Naive thymus-derived CD8-positive, alpha-beta T cell (primary cell): ENCODE results near the gene DYRK4. TPM values are rescaled to one million over a fixed set of nuclear protein-coding genes. Genes with fewer than 3 reads are reported as not detected.

ENCODE experiments used
- ATAC-seq, 2 donors: fragments of 150-1000 bp; cut with Tn5 transposase in 1 of 2; sonication (Bioruptor Pico), chemical (Tn5 transposase) in 1 of 2; 1 replicate in 1 of 2; 2 replicates in 1 of 2; pipeline ENCODE4 v1.10.0; 2021; ENCODE audit warnings: mild to moderate bottlenecking in 2 of 2, moderate library complexity in 2 of 2
- POLR2A ChIA-PET: fragments of 350-600 bp; sonication (Branson Sonifier 250); formaldehyde crosslinking; loops from one replicate; lab custom pipeline; 2021; ENCODE audit warnings: antibody characterized with exemption; lab: Charles Lee
- DNase-seq, 10 donors: peaks; one replicate each; pipeline versions ENCODE4 v3.0.0 to v3.0.0-alpha.2; 2020 to 2022
- H3K27ac Mint-ChIP-seq, 10 donors: one replicate each; pipeline ENCODE4 v1.8.0; 2020 to 2022; ENCODE audit warnings: mild to moderate bottlenecking in 10 of 10, mixed read lengths in 10 of 10, moderate library complexity in 4 of 10, inconsistent platforms in 1 of 10
- H3K27me3 Mint-ChIP-seq, 5 donors: one replicate each; pipeline ENCODE4 v1.8.0; 2021 to 2022; ENCODE audit warnings: mixed read lengths in 5 of 5
- H3K36me3 Mint-ChIP-seq, 3 donors: one replicate each; pipeline ENCODE4 v1.8.0; 2020 to 2022; ENCODE audit warnings: mixed read lengths in 3 of 3, mild to moderate bottlenecking in 2 of 3, inconsistent platforms in 1 of 3
- H3K4me1 Mint-ChIP-seq, 4 donors: one replicate each; pipeline ENCODE4 v1.8.0; 2021 to 2022; ENCODE audit warnings: mixed read lengths in 4 of 4
- H3K4me3 Mint-ChIP-seq, 10 donors: one replicate each; pipeline ENCODE4 v1.8.0; 2020 to 2022; ENCODE audit warnings: mild to moderate bottlenecking in 10 of 10, mixed read lengths in 10 of 10, moderate library complexity in 6 of 10, inconsistent platforms in 1 of 10
- H3K9me3 Mint-ChIP-seq, 9 donors: one replicate each; pipeline ENCODE4 v1.8.0; 2020 to 2022; ENCODE audit warnings: mixed read lengths in 9 of 9, mild to moderate bottlenecking in 3 of 9, inconsistent platforms in 1 of 9, moderate library complexity in 1 of 9
- polyA plus RNA-seq, 3 donors: library from polyadenylated mRNA; unstranded; fragments of 300-500 nt; fragmentation: Illumina TruSeq; gene quantifications; one replicate each; pipeline ENCODE4 v1.2.3, GENCODE V29; 2021
- total RNA-seq, 8 experiments: library from RNA in 2 of 8; stranded (reverse) in 2 of 8; gene quantifications; one replicate each; pipeline ENCODE4 v1.2.3 and lab custom pipeline; 2021 to 2026

DYRK4 gene
- total and polyA plus RNA-seq, 5 experiments from 2014 or later, result 20.6 to 42.5 (median 28.8) TPM

- POLR2A ChIA-PET, result interaction anchor here (0.7 to 2.8 kb wide), 3 partner anchors 9 to 54 kb away, joined by 3 to 10 read pairs (median 5); partner anchors contain the start of genes AKAP3 and NDUFA9
- H3K27me3 Mint-ChIP-seq, result peaks cover 0 to 20% (median 10%) of the 10 kb centered on the region in 5 donors
- DNase-seq, result peak; percentile 59 to 86 (median 76)
Measured at GRCh38 chr12:4604684-4605193, 42.7 kb downstream of the DYRK4 start.

GRCh38 chr12:4607056-4607455, 45.0 kb downstream of the DYRK4 start:
- Mint-ChIP-seq H3K27ac (peak overlapping the region in 8 of 10 donors; percentile 4 to 75 (median 58)), H3K36me3 (peaks cover 4 to 31% (median 4%) of the 10 kb centered on the region in 3 donors), H3K9me3 (no peaks in the 10 kb centered on the region), H3K4me3 (peak overlapping the region in 3 of 10 donors; percentile 2 to 59 (median 33)), H3K27me3 (peaks cover 0 to 17% (median 10%) of the 10 kb centered on the region in 5 donors), H3K4me1 (peaks cover 27 to 39% (median 35%) of the 10 kb centered on the region in 4 donors)
- ATAC-seq (no peak), DNase-seq (no peak)
- POLR2A ChIA-PET, result no interaction called here

More at GRCh38 chr12:4604684-4605193, 42.7 kb downstream of the DYRK4 start:
- peak overlapping the region; percentile 90 to 97 (median 96) for H3K27ac Mint-ChIP-seq
- peak; percentile 96 for ATAC-seq
- peaks cover 27 to 39% (median 34%) of the 10 kb centered on the region in 4 donors for H3K4me1 Mint-ChIP-seq
- peak overlapping the region; percentile 95 to 99 (median 98) for H3K4me3 Mint-ChIP-seq
- H3K36me3 Mint-ChIP-seq, result peaks cover 0 to 10% (median 4%) of the 10 kb centered on the region in 3 donors
- no peaks in the 10 kb centered on the region for H3K9me3 Mint-ChIP-seq

GRCh38 chr12:4609071-4609470, 47.1 kb downstream of the DYRK4 start:
- no peak for DNase-seq
- no peak for ATAC-seq
- H3K4me3 Mint-ChIP-seq, result no peak overlapping the region
- peak overlapping the region in 4 of 10 donors; percentile 2 to 82 (median 42) for H3K27ac Mint-ChIP-seq
- no peaks in the 10 kb centered on the region for H3K9me3 Mint-ChIP-seq
- H3K27me3 Mint-ChIP-seq, result no peaks in the 10 kb centered on the region
- peaks cover 27 to 39% (median 35%) of the 10 kb centered on the region in 4 donors for H3K4me1 Mint-ChIP-seq
- POLR2A ChIA-PET, result no interaction called here
- peaks cover 4 to 49% (median 9%) of the 10 kb centered on the region in 3 donors for H3K36me3 Mint-ChIP-seq

- Mint-ChIP-seq H3K27ac (no peak overlapping the region), H3K9me3 (no peaks in the 10 kb centered on the region), H3K4me3 (no peak overlapping the region), H3K27me3 (no peaks in the 10 kb centered on the region), H3K4me1 (peaks cover 21 to 29% (median 25%) of the 10 kb centered on the region in 4 donors), H3K36me3 (peaks cover 0 to 61% (median 14%) of the 10 kb centered on the region in 3 donors)
- ATAC-seq, result no peak
- POLR2A ChIA-PET, result no interaction called here
- DNase-seq, result no peak
Measured at GRCh38 chr12:4610481-4610880, 48.5 kb downstream of the DYRK4 start.

- no peak for ATAC-seq
- Mint-ChIP-seq H3K4me3 (no peak overlapping the region), H3K27ac (no peak overlapping the region), H3K27me3 (no peaks in the 10 kb centered on the region), H3K4me1 (no peaks in the 10 kb centered on the region), H3K9me3 (no peaks in the 10 kb centered on the region), H3K36me3 (peaks cover 0 to 45% (median 10%) of the 10 kb centered on the region in 3 donors)
- no peak for DNase-seq
- POLR2A ChIA-PET, result no interaction called here
Measured at GRCh38 chr12:4615667-4616066, 53.7 kb downstream of the DYRK4 start.

GRCh38 chr12:4621511-4621910, 59.5 kb downstream of the DYRK4 start:
- ATAC-seq (no peak), DNase-seq (no peak)
- no peak overlapping the region for H3K27ac Mint-ChIP-seq
- H3K36me3 Mint-ChIP-seq, result no peaks in the 10 kb centered on the region
- peaks cover 0 to 12% (median 0%) of the 10 kb centered on the region in 5 donors for H3K27me3 Mint-ChIP-seq
- no peak overlapping the region for H3K4me3 Mint-ChIP-seq
- H3K4me1 Mint-ChIP-seq, result no peaks in the 10 kb centered on the region
- POLR2A ChIA-PET, result no interaction called here
- peaks cover 0 to 4% (median 0%) of the 10 kb centered on the region in 9 donors for H3K9me3 Mint-ChIP-seq

- no peak for ATAC-seq
- POLR2A ChIA-PET, result no interaction called here
- Mint-ChIP-seq H3K27ac (no peak overlapping the region), H3K4me1 (no peaks in the 10 kb centered on the region), H3K36me3 (peaks cover 0 to 8% (median 7%) of the 10 kb centered on the region in 3 donors), H3K4me3 (no peak overlapping the region), H3K9me3 (peaks cover 0 to 4% (median 0%) of the 10 kb centered on the region in 9 donors), H3K27me3 (peaks cover 0 to 16% (median 0%) of the 10 kb centered on the region in 5 donors)
- no peak for DNase-seq
Measured at GRCh38 chr12:4626543-4626942, 64.5 kb downstream of the DYRK4 start.

GRCh38 chr12:4628406-4628805, 66.4 kb downstream of the DYRK4 start:
- DNase-seq, result no peak
- no peaks in the 10 kb centered on the region for H3K4me1 Mint-ChIP-seq
- ATAC-seq, result no peak

GRCh38 chr12:4630262-4630661, 68.3 kb downstream of the DYRK4 start:
- H3K27ac Mint-ChIP-seq, result no peak overlapping the region
- H3K4me3 Mint-ChIP-seq, result no peak overlapping the region
- POLR2A ChIA-PET, result no interaction called here

More at GRCh38 chr12:4628406-4628805, 66.4 kb downstream of the DYRK4 start:
- Mint-ChIP-seq H3K36me3 (peaks cover 0 to 8% (median 7%) of the 10 kb centered on the region in 3 donors), H3K27ac (no peak overlapping the region), H3K27me3 (peaks cover 0 to 15% (median 0%) of the 10 kb centered on the region in 5 donors), H3K9me3 (peaks cover 0 to 1% (median 0%) of the 10 kb centered on the region in 9 donors), H3K4me3 (no peak overlapping the region)
- POLR2A ChIA-PET, result no interaction called here

GRCh38 chr12:4643747-4644146, 81.7 kb downstream of the DYRK4 start:
- H3K36me3 Mint-ChIP-seq, result peaks cover 0 to 4% (median 0%) of the 10 kb centered on the region in 3 donors
- POLR2A ChIA-PET, result no interaction called here
- H3K4me3 Mint-ChIP-seq, result no peak overlapping the region
- ATAC-seq (no peak), DNase-seq (no peak)
- peaks cover 0 to 8% (median 3%) of the 10 kb centered on the region in 5 donors for H3K27me3 Mint-ChIP-seq
- peaks cover 5 to 15% (median 10%) of the 10 kb centered on the region in 4 donors for H3K4me1 Mint-ChIP-seq
- no peak overlapping the region for H3K27ac Mint-ChIP-seq
- H3K9me3 Mint-ChIP-seq, result no peaks in the 10 kb centered on the region

More at GRCh38 chr12:4630262-4630661, 68.3 kb downstream of the DYRK4 start:
- Mint-ChIP-seq H3K36me3 (peaks cover 0 to 8% (median 7%) of the 10 kb centered on the region in 3 donors), H3K9me3 (no peaks in the 10 kb centered on the region), H3K4me1 (no peaks in the 10 kb centered on the region), H3K27me3 (peaks cover 0 to 10% (median 0%) of the 10 kb centered on the region in 5 donors)
- DNase-seq, result no peak
- ATAC-seq, result no peak

GRCh38 chr12:4645023-4645422, 83.0 kb downstream of the DYRK4 start:
- no peak overlapping the region for H3K27ac Mint-ChIP-seq
- POLR2A ChIA-PET, result no interaction called here
- H3K4me1 Mint-ChIP-seq, result peaks cover 7 to 27% (median 22%) of the 10 kb centered on the region in 4 donors

GRCh38 chr12:4648104-4648500, 86.1 kb downstream of the DYRK4 start:
- DNase-seq, result peak in 1 of 10 donors; percentile 5
- Mint-ChIP-seq H3K9me3 (no peaks in the 10 kb centered on the region), H3K27me3 (no peaks in the 10 kb centered on the region), H3K4me1 (peaks cover 22 to 53% (median 49%) of the 10 kb centered on the region in 4 donors), H3K36me3 (peaks cover 0 to 10% (median 2%) of the 10 kb centered on the region in 3 donors), H3K27ac (peak overlapping the region; percentile 92 to 99 (median 97)), H3K4me3 (peak overlapping the region; percentile 91 to 100 (median 97))
- ATAC-seq, result no peak
- POLR2A ChIA-PET, result interaction anchor here (1.2 to 1.9 kb wide), 2 partner anchors 8 to 44 kb away, joined by 3 to 10 read pairs; no protein-coding TSS in a partner anchor

More at GRCh38 chr12:4645023-4645422, 83.0 kb downstream of the DYRK4 start:
- ATAC-seq, result no peak
- Mint-ChIP-seq H3K27me3 (peaks cover 0 to 4% (median 0%) of the 10 kb centered on the region in 5 donors), H3K4me3 (no peak overlapping the region), H3K9me3 (no peaks in the 10 kb centered on the region), H3K36me3 (peaks cover 0 to 2% (median 0%) of the 10 kb centered on the region in 3 donors)
- DNase-seq, result no peak
